GM18520 (cell line): Measurements from ENCODE around the gene SLC35E2B.
"Not testable (repeated sequence)": the region's sequence is repeated elsewhere in the genome, so short reads cannot be mapped to it uniquely, and the experiment has no call there.

ENCODE experiments used
- ATAC-seq: cut with Tn5 transposase; IDR thresholded peaks from one replicate; pipeline ENCODE4 v1.9.1; 2021; ENCODE audit not compliant: unreplicated experiment

Gene SLC35E2B

DNA sequence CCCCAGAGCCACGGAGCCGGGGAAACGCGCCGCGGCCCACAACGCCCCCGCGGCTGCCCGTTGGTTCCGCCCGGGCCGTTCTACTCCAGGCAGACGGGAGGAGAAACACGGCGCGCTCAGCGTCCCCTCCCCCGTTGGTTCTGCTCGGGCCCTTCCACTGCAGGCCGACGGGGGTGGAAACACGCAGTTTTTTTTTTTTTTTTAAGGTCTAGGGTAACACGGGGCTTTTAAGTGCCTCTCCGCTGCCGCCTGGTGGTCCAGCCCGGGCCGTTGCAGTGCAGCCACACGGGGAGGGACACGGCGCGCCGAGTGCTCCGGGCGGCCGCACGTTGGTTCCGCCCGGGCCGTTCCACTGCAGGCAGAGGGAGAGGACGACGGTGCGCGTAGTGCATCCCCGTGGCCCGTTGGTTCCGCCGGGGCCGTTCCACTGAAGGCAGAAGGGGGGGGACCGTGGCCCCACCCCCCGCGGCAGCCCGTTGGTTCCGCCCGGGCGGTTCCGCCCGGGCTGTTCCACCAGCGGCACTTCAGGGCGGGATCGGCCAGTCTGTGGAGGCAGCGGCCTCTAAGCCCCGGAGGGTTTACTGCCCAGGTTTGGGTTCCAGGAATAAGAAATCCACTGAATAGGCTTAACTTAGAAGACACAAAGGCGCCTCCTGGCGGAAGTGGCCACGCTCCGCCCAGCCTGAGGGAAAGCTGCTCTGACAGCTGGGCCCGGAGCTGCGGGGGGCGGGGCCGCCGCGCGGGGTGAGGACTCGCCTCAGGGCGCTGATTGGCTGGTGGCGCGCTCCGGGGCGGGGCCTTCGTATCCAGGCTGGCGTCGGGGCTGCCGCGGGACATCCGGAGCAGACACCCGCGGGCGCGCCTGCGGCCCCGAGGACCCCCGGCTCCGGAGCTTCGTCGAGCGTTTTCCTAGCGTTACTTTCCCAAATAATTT lies at the start of gene SLC35E2B:
Gene SLC35E2B, minus strand, starts transcription at position 82 of the 934 bp plus-strand sequence. CDS start 16,096 bp downstream, outside the sequence.
- peak; percentile 64 for ATAC-seq

DNA sequence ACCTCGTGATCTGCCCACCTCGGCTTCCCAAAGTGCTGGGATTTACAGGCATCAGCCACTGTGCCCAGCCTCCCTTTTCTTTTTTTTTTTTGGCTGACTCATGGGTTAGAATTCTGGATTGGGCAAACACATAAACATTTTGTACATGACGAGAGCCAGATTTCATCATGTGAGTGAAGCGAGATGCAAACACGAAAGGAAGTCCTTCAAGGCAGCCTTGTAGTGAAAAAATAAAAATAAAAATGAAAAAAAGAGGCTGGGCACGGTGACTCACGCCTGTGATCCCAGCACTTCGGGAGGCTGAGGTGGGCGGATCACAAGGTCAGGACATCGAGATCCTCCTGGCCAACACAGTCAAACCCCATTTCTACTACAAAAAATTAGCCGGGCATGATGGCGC lies 48.4 kb upstream of the SLC35E2B start:
- ATAC-seq, result not testable (repeated sequence)

DNA sequence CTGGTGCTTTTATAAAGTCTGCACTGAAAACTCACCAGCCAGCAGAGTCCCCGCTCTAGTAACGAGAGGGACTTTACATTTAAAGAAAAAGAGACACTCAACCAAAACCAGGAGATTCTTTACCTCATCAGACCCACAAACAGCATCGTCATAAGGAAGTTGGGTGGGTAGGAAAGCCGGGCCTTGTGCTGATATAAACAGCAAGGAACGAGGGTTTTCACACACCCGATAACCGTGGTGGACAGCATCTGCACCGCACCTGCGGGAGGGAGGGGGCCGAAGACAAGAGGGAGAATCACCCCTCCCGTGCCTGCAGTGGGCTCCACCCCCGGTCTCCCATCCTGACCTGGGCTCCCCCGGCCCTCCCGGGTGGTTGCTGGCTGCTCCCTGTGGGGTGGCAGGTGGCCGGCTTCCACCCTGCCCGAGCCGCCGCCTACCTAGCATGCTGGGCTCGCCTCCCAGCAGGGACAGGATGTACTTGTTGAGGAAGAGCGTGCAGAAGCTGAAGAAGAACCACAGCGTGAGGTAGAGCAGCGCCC lies 46.3 kb upstream of the SLC35E2B start:
- ATAC-seq, result not testable (repeated sequence)

DNA sequence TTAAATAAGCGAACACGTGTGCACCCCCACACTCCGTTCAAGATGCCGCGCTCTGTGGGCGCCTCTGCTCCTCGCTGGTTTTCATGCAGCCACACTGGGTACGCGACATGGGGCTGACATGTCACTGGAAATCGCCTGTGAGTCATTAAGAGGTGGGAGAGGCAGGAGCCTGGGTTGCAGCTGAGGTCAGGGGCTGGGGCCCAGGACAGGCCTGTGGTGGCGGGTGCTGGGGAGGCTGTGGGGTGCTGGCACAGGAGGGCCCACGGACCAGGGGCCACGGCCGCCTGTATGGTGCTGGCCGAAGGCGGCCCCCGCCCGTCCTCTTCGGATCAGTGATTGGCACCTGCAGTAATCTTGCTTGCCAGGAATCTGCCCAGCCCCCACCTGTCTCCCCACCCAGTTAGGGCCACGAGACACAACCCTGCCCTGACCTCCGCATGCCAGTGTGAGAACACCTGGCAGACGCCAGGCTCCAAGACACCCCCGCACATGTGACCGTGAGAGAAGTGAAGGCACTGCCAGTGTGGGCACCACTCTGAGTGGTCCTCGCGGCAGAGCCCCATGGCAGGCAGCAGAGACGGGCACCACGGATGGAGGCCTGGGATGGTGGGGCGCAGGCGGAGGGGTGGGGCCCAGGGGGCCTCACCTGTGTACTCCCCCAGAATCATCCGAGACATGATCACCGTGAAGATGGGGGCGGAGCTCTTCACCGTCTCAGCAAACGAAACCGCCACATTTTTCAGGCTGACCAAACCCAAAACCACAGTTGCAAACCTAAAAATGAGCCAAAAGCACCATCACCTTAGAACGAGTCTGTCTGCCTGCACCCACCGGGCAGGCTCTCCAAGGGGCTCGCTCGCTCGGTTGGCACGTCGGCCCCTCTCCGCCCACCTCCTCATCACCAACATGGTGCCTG lies 45.3 kb upstream of the SLC35E2B start:
- ATAC-seq, result not testable (repeated sequence)

DNA sequence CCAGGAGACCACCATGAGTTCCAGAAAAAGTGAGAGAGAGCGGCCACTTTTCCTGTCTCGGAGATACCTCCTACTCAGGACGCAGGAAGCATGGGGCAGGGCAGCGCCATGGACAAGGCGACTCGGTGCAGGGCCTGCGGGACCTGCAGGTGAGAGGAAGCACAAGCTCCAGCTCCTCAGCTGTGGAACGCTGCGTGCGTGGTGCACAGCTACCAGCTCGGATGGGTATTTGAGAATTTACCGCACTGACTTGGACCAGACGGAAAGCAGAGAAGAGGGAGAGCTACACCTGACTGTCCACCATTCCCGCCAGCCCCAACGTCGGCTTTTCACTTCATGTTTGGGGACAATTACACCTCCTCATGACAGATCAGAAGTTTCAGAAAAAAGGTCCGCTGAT lies 39.8 kb upstream of the SLC35E2B start:
- no peak for ATAC-seq

DNA sequence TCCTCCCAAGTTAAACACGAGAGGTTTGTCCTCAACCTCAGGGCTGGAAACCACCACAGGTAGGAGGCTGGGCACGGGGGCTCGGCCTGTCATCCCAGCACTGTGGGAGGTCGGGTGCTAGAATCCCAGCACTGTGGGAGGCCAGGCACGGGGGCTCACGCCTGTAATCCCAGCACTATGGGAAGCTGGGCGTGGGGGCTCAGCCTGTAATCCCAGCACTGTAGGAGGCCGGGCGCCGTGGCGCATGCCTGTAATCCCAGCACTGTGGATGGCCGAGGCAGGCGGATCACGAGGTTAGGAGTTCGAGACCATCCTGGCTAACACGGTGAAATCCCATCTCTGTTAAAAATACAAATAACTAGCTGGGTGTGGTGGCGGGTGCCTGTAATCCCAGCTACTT lies 38.3 kb upstream of the SLC35E2B start:
- ATAC-seq, result no peak

- ATAC-seq, result not testable (repeated sequence)
These were observed 37.6 kb upstream of the SLC35E2B start for GRCh38 chr1:1730230-1730629.

DNA sequence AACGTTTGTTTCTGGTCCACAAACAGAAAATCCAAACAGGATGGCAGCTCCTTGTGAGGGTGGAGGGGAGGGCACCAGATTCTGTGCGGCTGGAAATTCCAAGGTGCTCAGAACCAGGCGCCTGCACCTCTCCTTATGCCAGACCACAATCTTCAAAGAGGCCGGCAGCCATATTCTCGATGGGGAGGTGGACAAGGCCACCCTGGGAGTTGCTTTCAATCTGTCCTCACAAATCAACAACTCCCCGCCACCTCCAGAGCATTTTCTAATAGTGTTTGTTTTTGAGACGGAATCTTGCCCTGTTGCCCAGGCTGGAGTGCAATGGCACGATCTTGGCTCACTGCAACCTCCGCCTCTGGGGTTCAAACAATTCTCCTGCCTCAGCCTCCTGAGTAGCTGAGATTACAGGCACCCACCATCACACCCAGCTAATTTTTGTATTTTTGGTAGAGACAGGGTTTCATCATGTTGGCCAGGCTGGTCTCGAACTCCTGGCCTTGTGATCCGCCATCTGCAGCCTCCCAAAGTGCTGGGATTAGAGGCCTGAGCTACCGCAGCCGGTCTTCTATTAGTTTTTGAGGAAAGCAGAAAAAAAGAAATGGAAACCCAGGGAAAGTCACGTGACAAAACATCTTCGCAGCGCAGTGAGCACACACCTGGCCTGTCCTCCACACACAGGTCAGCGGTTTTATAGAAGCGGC lies 36.7 kb upstream of the SLC35E2B start:
- ATAC-seq, result not testable (repeated sequence)

DNA sequence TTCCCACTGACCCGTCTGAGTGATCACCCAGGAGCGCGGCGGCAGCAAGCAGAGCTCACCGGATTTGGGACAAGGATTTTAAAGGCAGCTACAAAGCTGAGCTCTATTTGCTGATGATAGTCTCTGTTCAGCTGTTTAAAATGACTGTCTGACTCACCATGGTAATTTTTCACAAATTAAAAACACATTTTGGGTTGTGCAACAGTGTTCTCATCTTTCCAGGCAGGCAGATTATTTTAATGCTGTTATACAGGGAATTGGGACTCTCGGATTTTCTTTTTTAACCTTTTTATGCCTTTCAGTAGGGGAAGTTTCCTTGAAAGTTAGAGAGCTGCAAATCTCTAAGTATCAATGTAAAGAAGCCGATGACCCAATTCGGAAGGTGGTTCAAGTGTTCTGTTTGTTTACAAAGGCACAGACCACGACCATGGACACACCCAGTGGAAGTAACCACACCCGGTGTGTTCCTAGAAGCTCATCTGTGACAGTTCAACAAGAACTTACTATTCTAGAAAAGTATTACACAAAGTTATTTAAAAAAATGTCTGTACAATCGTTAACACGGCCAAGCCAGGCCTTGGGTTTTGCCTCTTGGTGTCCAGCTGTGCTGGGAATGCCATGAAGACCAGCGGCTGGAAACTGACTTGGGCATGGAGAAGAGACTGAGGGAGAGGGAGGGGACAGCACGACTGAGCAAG lies 35.9 kb upstream of the SLC35E2B start:
- not testable (repeated sequence) for ATAC-seq

- ATAC-seq, result not testable (repeated sequence)
These were observed 34.6 kb upstream of the SLC35E2B start for GRCh38 chr1:1727131-1727651.

DNA sequence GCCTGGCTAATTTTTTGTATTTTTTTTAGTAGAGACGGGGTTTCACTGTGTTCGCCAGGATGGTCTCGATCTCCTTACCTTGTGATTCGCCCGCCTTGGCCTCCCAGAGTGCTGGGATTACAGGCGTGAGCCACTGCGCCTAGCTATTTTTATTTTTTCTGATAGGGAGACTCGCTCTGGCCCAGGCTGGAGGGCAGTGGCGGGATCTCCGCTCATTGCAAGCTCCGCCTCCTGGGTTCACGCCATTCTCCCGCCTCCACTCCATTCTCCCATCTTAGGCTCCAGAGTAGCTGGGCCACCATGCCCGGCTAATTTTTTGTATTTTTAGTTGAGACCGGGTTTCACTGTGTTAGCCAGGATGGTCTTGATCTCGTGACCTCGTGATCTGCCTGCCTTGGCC lies 33.5 kb upstream of the SLC35E2B start:
- ATAC-seq, result not testable (repeated sequence)

GRCh38 chr1:1724035-1724864 lies 31.7 kb upstream of the SLC35E2B start, which contains the start of gene CDK11A:
Gene CDK11A, minus strand, starts transcription at chr1:1724357. Its CDS starts 1,539 bp downstream, at chr1:1722818.
- ATAC-seq, result peak; percentile 94

DNA sequence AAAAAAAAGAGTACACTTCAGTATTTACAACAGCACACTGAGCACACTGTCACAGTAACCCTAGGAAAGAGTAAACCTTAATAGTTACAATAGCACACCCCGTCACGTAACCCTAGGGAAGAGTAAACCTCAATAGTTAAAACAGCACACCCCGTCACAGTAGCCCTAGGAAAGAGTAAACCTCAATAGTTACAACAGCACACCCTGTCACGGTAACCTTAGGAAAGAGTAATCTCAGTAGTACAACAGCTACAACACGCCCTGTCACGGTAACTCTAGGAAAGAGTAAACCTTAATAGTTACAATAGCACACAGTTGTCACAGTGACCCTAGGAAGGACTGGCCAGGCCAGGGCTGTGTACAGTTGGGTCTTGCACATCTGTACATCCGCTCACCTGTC lies 28.6 kb upstream of the SLC35E2B start:
- ATAC-seq, result no peak

DNA sequence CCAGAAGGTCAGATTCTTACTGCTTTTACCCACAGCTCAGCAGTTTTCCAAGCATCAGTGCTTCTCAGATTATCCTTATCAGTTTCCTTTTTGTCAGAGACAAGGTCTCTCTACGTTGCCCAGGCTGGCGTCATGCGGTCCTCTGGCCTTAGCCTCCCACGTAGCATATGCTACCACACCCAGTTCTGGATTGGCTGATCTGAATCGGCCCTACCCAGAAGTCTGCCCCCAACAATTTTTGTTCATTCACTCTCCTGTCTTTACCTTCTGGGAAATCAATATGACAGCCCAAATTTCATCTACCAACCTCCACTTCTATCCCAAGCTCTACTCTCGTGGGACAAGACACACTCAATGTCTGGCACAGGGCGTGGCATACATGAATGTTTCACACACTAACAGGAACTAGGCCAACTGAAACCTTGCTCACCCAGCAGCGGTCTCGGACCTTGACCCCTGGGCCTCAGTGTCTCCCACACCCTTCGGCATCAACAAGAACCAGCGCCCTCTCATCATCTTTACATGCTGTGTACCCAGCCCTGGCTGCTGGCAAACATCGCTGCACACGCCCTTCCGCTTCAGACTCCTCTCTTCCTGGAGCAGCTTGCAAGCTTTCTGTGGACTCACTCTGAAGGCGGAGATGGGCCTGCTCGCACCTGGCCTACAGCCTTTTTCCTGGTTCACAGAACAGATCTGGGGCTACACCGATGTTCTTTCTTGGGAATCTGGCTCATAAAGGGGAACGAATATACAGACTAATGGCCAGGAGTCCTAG lies 22.7 kb upstream of the SLC35E2B start:
- not testable (repeated sequence) for ATAC-seq

DNA sequence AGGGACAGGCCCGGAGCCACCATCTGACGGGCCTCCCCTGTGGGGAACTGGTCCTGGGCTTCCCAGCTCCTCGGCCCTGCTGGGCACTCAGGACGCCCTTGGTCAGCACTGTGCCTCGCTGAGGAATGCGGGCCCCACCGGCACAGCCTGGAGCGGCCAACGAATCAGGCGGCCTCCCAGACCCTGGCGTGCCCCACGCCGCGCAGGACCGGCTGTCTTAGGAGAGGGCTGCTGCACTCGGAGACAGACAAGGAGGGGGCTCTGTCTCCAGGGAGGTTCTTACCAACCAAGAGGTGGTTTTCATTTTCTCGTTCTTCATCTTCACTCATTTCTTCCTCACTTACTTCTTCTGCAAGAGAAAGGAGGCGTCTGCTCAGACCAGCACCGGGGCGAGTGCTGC lies 15.3 kb upstream of the SLC35E2B start:
- not testable (repeated sequence) for ATAC-seq

- not testable (repeated sequence) for ATAC-seq
These were observed 14.6 kb upstream of the SLC35E2B start for GRCh38 chr1:1707241-1707640.

GRCh38 chr1:1705623-1706022 lies 13.0 kb upstream of the SLC35E2B start:
- not testable (repeated sequence) for ATAC-seq
